NCI-H524 treated with DMSO at 0.1 percent for 48 hours (cell line): ENCODE data around the gene CDC42SE2.
"Not testable (repeated sequence)": the region's sequence is repeated elsewhere in the genome, so short reads cannot be mapped to it uniquely, and the experiment has no call there.

Experiments
- DNase-seq: peaks from one replicate; lab custom pipeline; 2025; lab: John Stamatoyannopoulos, UW

The CDC42SE2 gene

DNA sequence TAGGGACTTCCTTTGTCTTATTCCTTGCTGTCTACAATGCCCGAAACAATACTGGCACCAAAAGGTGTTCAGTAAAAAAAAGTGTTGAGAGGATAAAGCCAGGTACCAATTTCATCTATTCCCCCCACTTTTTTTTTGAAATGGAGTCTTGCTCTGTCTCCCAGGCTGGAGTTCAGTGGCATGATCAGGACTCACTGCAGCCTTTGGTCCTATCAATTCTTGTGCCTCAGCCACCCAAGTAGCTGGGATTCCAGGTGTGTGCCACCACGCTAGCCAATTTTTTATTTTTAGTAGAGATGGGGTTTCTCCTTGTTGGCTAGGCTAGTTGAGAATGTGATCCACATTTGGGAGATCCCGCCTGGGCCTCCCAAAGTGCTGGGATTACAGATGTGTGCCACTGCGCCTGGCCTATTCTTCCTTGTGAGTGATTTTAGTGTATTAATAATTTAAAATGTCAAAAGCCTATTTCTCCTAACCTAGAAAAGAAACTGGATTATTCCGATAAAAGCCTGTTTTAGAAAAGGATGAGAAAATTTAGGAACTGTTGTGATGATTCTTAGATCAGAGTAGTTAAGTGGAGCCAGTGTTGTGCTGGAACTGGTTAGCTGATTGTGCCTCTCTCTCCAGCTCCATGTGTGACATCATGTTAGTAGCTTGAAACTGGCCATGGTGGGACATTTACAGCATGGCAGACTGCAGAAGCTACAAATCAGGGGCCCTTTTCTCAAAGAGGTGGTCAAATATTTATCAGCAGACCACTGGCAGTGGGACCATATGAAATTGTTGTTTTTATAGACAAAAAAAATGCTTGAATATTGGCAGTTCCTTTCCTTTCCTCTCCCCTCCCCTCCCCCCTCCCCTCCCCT is 14.3 kb downstream of the CDC42SE2 start:
- no peak for DNase-seq

DNA sequence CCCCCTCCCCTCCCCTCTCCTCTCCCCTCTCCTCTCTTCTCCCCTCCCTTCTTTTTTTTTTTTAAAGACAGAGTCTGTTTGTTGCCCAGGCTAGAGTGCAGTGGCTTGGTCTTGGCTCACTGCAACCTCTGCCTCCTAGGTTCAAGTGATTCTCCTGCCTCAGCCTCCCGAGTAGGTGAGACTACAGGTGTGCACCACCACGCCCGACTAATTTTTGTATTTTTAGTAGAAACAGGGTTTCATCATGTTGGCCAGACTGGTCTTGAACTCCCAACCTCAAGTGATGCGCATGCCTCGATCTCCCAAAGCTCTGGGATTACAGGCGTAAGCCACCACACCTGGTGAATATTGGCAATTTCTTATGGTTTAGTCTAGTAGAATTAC is 14.9 kb downstream of the CDC42SE2 start:
- DNase-seq, result not testable (repeated sequence)

DNA sequence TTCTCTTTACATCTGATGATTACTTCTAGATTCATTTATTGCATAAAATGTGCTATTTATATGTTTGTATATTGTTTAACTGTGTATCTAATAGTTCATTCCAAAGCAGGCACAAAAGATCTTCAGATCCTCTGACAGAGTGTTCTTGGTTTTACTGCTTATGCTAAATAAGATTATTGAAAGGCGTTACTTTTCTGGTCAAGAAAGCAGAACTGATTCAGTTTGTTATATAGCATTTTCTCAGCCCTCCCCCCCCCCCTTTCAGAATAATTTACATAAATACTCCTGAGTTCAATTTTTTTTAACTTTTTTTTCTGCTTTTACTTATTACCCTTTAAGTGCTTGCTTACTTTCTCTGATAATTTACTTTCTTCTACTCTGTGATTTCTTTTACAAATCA is 15.4 kb downstream of the CDC42SE2 start:
- DNase-seq, result no peak

DNA sequence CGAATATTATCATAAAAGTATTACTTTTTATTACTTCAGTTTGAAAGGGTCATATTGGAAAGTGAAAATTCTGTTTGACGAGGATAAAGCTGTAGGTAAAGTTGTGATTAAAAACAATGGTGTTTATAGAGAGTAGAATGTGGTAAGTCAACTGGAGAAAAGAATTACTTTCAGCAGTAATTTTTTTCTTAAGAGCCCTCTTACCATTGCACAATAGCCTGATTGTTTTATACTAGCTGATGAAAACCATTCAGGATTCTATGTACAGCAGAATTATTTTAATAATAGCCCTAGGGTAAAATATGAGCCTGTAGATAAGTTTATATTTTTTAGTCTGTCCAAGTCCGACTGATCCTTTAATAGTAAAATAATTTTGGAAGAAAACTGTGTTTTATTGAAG is 16.6 kb downstream of the CDC42SE2 start:
- DNase-seq, result no peak

DNA sequence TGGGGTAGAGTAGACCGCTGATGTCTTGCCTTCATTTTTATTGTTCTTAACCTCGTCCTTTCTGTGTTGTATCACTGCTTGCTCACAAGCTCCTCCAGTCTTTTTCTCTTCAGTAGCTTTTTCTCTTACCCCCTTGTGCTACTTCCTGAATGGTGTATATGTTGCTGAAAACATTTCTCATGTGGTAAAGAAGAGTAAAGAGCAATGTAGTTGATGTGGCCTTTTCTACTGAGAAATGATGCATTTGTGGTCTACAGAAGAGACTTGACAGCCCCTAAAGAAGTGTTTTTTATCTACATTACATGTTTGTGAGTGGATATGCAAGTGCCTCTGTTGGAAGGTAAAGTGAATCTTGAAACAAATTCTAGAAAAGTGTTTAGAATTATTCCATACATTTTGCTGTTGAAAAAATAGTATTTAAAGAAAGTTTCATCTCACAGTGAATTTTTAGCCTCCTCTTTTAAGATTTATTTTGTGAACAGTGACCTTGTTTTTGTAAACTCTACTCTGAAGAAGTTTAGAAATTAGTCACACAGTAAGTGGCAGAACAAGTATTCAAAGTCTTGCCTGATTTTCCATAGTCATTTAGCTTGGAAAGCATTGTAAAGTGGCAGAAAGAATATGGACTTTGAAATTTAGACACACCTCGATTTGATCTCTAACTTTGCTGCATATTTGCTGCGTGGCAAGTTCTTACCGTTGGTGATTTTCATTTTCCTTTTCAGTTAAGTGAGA is 17.4 kb downstream of the CDC42SE2 start:
- DNase-seq, result no peak

DNA sequence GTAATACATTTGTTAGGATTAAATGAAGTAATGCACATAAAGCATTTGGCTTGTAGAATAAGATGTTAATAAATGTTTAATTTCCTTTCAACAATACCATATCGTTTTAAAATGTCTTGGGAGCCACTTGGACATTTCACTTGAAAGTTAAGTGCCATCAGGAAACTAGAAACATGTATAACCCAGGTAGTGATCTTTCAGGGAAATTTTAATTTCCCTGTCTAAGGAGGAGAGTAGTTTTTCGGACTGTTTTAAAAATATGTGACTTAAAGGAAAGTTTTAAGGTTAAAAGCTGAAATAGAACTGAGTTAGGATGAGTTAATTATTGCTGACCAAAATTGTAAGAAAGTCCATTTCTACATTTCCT is 18.0 kb downstream of the CDC42SE2 start:
- DNase-seq, result no peak

DNA sequence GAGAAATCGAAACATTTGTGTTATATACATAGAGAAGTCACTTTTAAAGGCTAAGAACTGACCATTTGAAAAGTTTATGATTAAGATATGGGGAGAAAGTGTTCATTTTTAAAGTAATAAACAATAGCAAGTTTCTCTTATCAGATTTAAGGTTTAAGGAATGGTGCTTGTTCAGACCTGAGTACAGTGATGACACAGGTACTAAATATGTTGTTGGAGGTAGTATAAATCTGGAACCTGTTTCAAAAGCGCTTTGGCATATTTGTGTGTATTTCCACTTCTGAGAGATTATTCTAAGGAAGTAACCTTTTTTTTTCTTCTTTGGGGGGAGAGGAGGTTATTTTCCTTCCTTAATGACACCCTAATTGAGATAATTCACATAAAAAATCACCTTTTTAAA is 18.4 kb downstream of the CDC42SE2 start:
- DNase-seq, result no peak

DNA sequence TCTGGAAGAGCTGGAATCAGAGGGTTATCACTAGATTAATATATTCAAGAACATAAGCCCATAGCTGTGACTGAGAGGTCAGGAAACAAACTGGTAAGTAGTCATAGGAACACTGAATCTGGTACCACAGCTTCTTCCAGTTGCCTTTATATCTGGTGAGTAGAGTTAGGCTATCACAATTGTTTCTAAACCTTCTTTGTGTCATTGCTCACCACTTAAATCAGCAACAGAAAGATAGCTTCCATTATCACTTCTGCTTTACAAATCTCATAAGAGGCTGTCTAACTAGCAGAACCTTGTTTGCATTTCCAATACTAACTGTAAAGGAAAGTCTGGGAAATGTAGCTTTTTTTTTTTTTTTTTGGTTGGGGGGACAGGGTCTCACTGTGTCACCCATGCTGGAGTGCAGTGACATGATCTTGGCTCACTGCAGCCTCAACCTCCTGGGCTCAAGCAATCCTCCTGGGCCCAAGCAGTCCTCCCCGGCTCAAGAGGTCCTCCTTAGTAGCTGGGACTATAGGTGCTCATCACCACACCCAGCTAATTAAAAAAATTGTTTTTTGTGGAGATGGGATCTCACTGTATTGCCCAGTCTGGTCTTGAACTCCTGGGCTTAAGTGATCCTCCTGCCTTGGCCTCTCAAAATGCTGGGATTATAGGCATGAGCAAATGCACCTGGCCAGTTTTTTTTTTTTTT is 22.0 kb downstream of the CDC42SE2 start:
- DNase-seq, result no peak

DNA sequence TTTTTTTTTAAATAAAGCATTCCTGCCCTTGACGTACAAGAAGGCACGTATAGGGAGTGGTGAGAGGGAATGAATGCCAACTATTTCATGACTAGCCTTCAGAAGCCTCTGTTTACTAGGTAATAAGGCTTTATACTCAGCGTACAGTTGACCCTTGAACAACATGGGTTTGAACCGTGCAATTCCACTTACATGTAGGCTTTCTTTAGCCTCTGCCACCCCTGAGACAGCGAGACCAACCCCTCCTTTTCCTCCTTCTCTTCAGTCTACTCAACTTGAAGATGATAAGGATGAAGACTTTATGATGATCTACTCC is 22.5 kb downstream of the CDC42SE2 start:
- DNase-seq, result no peak

DNA sequence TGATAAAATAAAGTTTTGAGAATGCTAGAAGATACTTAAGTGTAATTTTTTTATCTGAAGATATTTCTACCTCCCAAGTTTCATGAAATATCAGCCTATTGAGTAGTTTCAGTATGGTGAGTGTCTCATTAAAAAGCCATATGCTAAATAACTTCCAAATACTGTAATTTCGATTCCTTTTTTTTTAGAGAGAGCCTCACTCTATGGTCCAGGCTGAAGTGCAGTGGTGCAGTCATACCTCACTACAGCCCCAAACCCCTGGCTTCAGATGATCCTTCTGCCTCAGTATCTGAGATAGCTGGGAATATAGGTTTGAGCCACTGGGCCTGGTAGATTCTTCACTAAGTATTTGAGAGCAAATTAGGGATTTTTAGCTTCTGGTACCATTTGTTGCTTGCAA is 24.5 kb downstream of the CDC42SE2 start:
- DNase-seq, result no peak

DNA sequence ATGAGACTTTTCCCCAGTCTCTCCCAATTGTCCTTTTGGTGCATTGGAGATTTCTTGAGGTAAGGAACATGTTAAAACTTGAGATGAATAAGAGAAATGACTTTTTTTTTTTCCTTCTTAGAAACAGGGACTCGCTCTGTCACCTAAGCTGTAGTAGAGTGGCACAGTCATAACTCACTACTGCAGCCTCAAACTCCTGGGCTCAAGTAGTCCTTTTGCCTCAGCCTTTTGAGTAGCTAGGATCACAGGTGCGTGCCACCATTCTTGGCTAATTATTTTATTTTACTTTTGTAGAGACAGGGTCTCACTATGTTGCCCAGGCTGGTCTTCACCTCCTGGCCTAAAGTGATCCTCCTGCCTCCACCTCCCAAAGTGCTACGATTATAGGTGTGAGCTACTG is 25.9 kb downstream of the CDC42SE2 start:
- no peak for DNase-seq

DNA sequence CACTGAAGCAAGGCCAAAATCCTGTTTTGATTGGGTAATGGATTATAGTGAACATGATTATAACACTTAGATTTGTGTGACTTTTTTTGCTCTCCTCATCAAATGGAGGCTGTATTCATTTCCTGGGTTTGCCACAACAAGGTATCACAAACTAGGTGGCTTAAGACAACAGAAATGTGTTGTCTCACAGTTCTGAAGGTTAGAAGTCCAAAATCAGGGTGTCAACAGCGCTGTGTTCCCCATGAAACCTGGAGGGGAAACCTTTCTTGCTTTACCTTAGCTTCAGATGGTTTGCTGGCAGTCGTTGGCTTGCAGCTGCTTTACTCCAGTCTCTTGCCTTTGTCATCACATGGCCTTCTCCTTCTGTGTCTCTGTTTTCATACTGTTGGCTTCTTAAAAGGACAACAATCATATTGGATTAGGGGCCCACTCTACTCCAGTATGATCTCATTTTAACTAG is 32.4 kb downstream of the CDC42SE2 start:
- no peak for DNase-seq

DNA sequence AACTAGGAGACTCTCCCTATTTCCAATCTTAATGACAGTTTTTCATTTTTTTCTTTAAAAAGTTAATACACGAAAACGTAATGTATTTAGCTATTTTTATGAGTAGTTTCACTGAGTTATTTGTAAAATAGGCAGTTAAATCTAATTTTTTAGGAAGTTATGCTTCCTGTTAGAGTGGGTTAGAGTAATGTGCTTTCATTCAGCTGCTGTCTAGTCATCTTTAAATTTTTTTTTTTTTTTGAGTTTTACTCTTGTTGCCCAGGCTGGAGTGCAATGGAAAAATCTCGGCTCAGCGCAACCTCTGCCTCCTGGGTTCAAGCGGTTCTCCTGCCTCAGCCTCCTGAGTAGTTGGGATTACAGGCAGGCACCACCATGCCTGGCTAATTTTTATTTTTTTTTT is 34.0 kb downstream of the CDC42SE2 start:
- DNase-seq, result no peak

DNA sequence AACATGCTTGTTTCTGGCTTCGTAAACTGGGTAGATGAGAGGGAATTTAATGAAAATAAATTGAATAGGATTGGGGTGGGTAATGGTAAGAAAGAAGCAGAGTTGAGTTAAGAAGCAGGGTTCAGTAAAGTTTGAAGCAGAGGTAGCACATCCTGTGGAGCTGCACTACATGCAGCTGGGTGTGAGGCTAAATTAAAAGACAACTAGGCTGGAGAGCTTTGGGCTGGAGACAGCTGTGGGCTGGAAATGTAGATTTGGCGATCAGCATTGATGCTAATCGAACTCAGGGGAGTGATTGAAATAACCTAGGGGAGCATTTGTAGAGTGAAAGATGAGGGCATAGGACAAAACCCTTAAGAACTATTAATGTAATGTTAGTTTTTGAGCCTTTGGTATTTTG is 35.6 kb downstream of the CDC42SE2 start:
- no peak for DNase-seq

DNA sequence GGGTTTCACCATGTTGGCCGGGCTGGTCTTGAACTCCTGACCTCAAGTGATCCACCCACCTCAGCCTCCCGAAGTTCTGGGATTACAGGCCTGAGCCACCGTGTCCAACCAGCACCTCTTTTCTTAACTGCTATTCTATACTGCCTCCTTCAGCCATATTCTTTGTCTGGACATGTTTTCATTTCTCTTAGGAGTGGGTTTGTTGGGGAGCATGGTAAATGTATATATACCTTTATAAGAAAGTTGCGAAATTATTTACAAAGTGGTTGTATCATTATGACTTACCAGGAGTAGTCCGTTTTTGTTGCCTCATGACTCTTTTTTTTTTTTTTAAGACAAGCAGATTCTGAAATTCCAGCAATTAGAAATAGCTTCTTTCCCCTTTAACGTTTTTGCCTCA is 38.7 kb downstream of the CDC42SE2 start:
- no peak for DNase-seq

DNA sequence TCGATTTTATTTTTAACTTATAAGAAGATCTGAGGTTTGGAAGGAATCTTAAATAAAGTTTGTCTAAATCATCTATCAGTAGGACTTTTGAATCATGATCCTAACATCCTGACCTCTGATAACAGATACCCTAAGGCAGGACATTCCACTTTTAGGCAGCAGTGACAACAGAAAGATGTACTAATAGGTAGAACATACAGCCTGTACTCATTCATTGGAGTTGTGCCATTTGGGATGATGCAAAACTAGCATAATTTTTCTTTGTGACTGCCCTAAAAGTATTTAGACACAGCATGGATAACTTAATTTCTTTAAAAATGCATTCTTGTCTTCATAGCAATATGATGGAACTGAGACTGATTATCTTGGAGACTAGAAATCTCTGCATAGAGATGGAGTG is 39.7 kb downstream of the CDC42SE2 start:
- no peak for DNase-seq

DNA sequence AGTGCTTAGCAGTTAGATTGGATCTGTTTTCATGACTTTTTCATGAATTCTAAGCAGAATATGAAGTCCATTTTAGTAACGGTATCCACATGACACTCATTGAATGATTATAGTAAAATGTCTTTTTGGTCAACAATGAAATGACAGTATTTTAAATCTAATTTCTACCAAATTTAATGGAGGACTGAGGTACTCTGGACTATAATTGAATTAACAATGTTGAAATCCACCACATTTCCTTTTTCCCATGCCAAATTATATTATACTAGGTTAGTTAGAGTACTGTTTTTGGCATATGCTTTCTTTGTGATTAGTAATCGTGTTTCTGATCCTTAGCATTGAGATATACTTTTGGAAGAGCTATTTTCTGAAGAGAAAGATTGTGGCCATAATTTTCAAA is 40.6 kb downstream of the CDC42SE2 start:
- DNase-seq, result no peak

DNA sequence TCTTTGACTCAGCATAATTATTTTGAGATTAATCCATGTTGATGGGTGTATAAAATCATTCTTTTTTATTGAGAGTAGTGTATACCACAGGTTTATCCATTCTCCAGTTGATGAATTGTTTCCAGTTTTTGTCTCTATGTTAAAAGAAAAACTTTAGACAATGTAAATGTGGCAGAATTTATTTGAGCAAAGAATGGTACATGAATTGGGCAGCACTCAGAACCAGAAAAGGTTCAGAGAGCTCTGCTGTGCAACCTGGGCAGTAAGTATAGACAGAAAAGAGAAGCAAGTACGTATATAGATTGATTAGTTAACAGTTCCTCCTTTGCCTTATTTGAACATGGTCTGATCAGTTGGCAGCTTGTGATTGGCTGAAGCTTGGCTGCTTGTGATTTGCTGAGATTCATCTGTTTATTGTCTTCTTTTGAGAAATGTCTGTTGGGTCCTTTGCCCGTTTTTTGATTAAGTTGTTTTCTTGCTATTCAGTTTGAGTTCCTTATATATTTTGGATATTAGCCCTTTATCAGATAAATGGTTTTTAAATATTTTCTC is 41.4 kb downstream of the CDC42SE2 start:
- no peak for DNase-seq

DNA sequence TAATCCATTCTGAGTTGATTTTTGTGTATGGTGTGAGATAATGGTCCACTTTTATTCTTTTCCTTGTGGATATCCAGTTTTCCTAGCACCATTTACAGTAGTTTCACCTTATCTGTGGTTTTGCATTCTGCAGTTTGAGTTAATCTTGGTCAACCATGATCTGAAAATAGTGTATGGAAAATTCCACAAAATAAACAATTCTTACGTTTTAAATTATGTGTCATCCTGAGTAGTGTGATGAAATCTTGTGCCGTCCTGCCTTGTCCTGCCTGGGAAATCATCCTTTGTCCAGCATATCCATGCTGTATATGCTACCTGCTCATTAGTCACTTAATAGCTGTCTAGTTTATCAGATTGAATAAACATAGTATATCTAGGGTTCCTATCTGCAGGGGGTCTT is 42.1 kb downstream of the CDC42SE2 start:
- no peak for DNase-seq

DNA sequence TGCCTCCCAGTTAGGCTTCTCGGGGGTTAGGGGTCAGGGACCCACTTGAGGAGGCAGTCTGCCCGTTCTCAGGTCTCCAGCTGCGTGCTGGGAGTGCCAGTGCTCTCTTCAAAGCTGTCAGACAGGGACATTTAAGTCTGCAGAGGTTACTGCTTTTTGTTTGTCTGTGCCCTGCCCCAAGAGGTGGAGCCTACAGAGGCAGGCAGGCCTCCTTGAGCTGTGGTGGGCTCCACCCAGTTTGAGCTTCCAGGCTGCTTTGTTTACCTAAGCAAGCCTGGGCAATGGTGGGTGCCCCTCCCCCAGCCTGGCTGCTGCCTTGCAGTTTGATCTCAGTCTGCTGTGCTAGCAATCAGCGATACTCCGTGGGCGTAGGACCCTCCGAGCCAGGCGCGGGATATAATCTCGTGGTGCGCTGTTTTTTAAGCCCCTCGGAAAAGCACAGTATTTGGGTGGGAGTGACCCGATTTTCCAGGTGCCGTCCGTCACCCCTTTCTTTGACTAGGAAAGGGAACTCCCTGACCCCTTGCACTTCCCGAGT is 48.5 kb downstream of the CDC42SE2 start:
- DNase-seq, result not testable (repeated sequence)

DNA sequence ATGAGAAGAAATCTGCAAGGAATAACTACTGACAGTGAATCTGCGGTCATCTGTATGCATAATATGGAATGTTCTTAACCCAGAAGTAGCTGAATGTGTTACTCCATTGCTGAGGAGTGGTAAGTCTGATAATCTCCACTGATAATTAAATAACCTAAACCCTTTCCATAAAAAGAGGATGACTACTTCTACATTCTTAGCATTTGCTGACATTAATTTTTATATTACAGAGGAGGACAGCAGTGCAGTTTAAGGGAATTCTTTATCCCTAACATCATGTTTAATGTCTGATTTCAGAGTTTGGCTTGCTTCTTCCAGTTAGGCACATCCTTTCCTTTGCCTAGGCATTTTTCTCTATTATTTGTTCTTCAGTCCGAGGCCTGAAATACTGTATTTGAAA is 52.2 kb downstream of the CDC42SE2 start:
- DNase-seq, result no peak

DNA sequence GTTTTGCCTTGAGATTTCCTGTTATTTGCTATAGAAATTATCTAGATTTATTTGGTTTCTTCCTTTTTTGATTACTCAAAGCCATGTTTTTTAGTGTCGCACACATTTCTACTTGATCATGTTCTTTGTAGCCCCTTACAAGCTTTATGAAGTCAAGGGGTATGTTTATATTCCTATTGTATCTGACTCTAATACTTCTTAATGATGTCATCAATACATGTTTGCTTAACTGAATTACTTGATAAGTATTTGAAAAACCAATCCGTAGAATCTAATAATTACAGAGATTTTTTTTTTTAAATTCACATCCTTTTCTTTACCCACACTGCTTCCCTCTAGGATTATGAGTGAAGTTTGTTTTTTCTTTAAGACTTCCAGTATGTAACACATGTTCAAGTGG is 53.0 kb downstream of the CDC42SE2 start:
- DNase-seq, result no peak

DNA sequence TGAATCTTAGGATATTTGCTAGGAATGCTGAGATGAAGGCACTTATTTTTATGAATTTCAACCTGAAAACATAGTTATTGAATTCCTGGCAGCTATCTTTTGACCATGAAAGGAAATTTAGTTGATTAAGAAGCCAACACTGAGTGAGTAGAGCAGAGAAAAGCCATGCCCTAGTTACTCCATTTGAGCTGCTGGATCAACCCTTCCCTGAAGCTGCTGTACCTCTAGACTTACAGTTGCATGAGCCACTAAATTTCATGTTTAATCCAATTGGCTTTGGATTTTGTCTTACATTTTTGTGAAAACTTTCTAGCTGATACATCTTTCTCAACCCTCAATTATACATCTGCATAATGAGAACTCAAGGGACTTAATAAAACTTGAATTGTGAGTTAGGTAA is 54.6 kb downstream of the CDC42SE2 start:
- DNase-seq, result no peak
